Lung (tissue), 12 donors: Measurements from ENCODE around the gene PXDN. TPM values are rescaled to one million over a fixed set of nuclear protein-coding genes. Genes with fewer than 3 reads are reported as not detected.

Source experiments
- ATAC-seq: fragments of 200-7000 bp; cut with Tn5 transposase; one replicate; pipeline ENCODE4 v1.9.1; 2020; ENCODE audit warnings: moderate number of reproducible peaks; ENCODE audit not compliant: insufficient read depth, low FRiP score
- DNase-seq, 3 donors: peaks; one replicate each; pipeline ENCODE4 v3.0.0-alpha.2; 2013 to 2017
- H3K27ac ChIP-seq, 2 donors: one replicate each; pipeline ENCODE4 v1.5.1; 2013; ENCODE audit warnings: mild to moderate bottlenecking in 2 of 2, moderate library complexity in 2 of 2, control low read depth in 1 of 2, inconsistent platforms in 1 of 2, low read depth in 1 of 2, low read length in 1 of 2
- H3K27me3 ChIP-seq, 3 donors: one replicate each; pipeline ENCODE4 v1.5.1; 2013; ENCODE audit warnings: low read length in 2 of 3; ENCODE audit not compliant: control insufficient read depth in 3 of 3, insufficient read depth in 3 of 3
- H3K36me3 ChIP-seq, 4 donors: one replicate each; pipeline ENCODE4 v1.5.1; 2013; ENCODE audit warnings: low read length in 4 of 4, mild to moderate bottlenecking in 1 of 4, moderate library complexity in 1 of 4; ENCODE audit not compliant: control insufficient read depth in 4 of 4, insufficient read depth in 4 of 4
- H3K4me1 ChIP-seq, 5 donors: one replicate each; pipeline ENCODE4 v1.5.1; 2013; ENCODE audit warnings: low read length in 5 of 5, mild to moderate bottlenecking in 2 of 5, moderate library complexity in 1 of 5; ENCODE audit not compliant: control insufficient read depth in 5 of 5, insufficient read depth in 5 of 5
- H3K4me3 ChIP-seq: one replicate; pipeline ENCODE4 v1.5.1; 2013; ENCODE audit warnings: mild to moderate bottlenecking, control low read depth, moderate library complexity
- H3K9ac ChIP-seq, 2 donors: one replicate each; pipeline ENCODE4 v1.5.1; 2013; ENCODE audit warnings: low read length in 2 of 2, control low read depth in 1 of 2; ENCODE audit not compliant: insufficient read depth in 1 of 2
- H3K9me3 ChIP-seq, 4 donors: one replicate each; pipeline ENCODE4 v1.5.1; 2013; ENCODE audit warnings: low read length in 3 of 4, mild to moderate bottlenecking in 1 of 4, moderate library complexity in 1 of 4; ENCODE audit not compliant: control insufficient read depth in 4 of 4, insufficient read depth in 3 of 4
- WGBS, 2 donors: extraction: QIAGEN DNeasy Blood & Tissue Kit; methylation state at CpG; one replicate each; pipeline ENCODE4 v1.1.7; 2013; 5-methylcytosine and 5-hydroxymethylcytosine counted together
- polyA plus RNA-seq, 2 donors: library from polyadenylated mRNA; stranded (reverse); fragments of 200-250 nt; gene quantifications; one replicate each; pipeline ENCODE4 v1.2.1, GENCODE V29; 2013
- total RNA-seq, 2 donors: library from RNA; depleted of rRNA in 1 of 2; stranded (reverse); fragments of >200 nt in 1 of 2; gene quantifications; one replicate each; pipeline ENCODE4 v1.2.1, GENCODE V29; 2014 to 2021
- TF ChIP-seq, protein P1 (sequence below): IDR thresholded peaks from 2 replicates; pipeline ENCODE4 v1.5.1; 2012; ENCODE audit warnings: mild to moderate bottlenecking; ENCODE audit errors: control extremely low read depth, extremely low read depth
- donor health status: control.
- donor health status: control.
- donor health status: Bipolar disorder and iron deficiency.
- donor health status: healthy.
- donor health status: DM: yes; HTN: yes; CAD: no.

Gene PXDN
- total and polyA plus RNA-seq, 4 donors: 10.6 to 198 (median 45.1) TPM

DNA sequence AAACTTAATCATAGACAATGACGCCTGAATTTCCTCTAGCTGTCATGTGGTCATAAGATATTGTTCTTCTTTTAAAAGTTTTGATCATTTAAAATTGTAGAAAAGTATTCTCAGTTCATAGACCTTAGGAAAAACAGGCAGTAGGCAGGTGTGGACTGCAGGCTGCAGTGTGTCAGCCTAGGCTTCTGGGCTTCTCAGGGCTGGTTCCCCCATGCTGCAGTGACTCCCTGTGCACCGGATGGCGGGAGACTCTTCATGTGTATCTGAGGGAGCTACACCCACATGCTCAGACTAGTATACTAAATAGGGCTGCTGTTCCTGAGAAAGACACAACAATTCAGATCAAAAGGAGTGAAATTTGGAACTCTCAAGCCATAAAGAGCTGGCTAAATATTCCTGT, 72.4 kb downstream of the PXDN start:
- Histone ChIP-seq H3K27ac (no peak overlapping the region), H3K4me3 (no peak overlapping the region), H3K9ac (no peak overlapping the region), H3K4me1 (peaks cover 0 to 4% (median 0%) of the 10 kb centered on the region in 5 donors), H3K9me3 (no peaks in the 10 kb centered on the region), H3K36me3 (peaks cover 4 to 49% (median 27%) of the 10 kb centered on the region in 4 donors), H3K27me3 (no peaks in the 10 kb centered on the region)
- ATAC-seq: no peak
- 73 to 81% methylated on average over 3 of the region's 3 CpGs for WGBS, 2 donors
- TF ChIP-seq, protein P1, sequence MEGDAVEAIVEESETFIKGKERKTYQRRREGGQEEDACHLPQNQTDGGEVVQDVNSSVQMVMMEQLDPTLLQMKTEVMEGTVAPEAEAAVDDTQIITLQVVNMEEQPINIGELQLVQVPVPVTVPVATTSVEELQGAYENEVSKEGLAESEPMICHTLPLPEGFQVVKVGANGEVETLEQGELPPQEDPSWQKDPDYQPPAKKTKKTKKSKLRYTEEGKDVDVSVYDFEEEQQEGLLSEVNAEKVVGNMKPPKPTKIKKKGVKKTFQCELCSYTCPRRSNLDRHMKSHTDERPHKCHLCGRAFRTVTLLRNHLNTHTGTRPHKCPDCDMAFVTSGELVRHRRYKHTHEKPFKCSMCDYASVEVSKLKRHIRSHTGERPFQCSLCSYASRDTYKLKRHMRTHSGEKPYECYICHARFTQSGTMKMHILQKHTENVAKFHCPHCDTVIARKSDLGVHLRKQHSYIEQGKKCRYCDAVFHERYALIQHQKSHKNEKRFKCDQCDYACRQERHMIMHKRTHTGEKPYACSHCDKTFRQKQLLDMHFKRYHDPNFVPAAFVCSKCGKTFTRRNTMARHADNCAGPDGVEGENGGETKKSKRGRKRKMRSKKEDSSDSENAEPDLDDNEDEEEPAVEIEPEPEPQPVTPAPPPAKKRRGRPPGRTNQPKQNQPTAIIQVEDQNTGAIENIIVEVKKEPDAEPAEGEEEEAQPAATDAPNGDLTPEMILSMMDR: no peak
- no peak for DNase-seq

- H3K9me3 ChIP-seq: no peaks in the 10 kb centered on the region
- H3K4me1 ChIP-seq: peaks cover 0 to 4% (median 2%) of the 10 kb centered on the region in 5 donors
- 69 to 79% methylated on average over 6 of the region's 6 CpGs for WGBS, 2 donors
- H3K9ac ChIP-seq: no peak overlapping the region
- TF ChIP-seq, protein P1: no peak
- H3K4me3 ChIP-seq: no peak overlapping the region
- no peak for ATAC-seq
- H3K27me3 ChIP-seq: no peaks in the 10 kb centered on the region
- peak in 1 of 3 donors; percentile 6 for DNase-seq
- peaks cover 4 to 45% (median 26%) of the 10 kb centered on the region in 4 donors for H3K36me3 ChIP-seq
- no peak overlapping the region for H3K27ac ChIP-seq
Measured at GRCh38 chr2:1670636-1671035, 73.7 kb downstream of the PXDN start.

DNA sequence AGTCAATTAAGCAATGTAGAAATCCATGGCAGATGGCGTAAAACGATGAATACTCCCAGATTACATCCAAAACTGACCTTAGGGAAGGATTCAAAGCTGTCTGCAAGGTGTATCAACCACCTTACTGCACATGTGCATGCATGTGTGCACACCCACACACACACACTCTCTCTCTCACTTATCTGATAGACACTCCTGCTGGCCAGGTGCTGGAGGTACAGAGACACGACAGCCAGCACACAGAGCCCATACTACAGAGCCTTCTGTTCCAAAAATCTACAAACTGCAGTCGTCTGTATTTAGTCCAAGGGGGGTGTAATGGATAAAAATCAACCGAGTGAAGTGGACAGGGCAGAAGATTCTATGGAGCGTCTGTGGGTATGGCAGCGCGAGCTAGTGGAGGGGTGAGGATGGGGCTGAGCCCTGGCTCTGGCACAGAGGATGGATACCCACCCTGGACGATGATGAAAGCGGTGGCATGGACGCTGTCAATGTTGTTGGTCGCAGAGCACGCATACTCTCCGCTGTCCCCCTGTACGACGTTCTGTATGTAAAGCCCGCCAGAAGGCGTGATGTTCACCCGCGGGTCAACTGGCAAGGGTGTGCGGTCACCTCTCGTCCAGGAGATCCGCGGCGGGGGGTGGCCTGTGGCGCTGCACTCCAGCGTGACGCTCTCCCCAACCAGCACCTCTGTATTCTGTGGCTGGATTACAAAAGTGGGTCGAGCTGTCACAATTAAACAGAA, 78.4 kb downstream of the PXDN start:
- peak in 1 of 3 donors; percentile 7 for DNase-seq
- 94 to 95% methylated on average over 29 of the region's 29 CpGs for WGBS, 2 donors
- TF ChIP-seq, protein P1: no peak
- Histone ChIP-seq H3K27ac (no peak overlapping the region), H3K4me3 (no peak overlapping the region), H3K27me3 (no peaks in the 10 kb centered on the region), H3K9me3 (no peaks in the 10 kb centered on the region), H3K9ac (no peak overlapping the region), H3K4me1 (peaks cover 0 to 14% (median 4%) of the 10 kb centered on the region in 5 donors), H3K36me3 (peaks cover 2 to 43% (median 32%) of the 10 kb centered on the region in 4 donors)
- no peak for ATAC-seq
